Measurements from ENCODE around the gene ARID3A. TPM values are rescaled to one million over a fixed set of nuclear protein-coding genes. Genes with fewer than 3 reads are reported as not detected.

ARID3A gene
- total RNA-seq, 4 donors from 2014 or later = 2.8 to 11.0 (median 4.9) TPM

- H3K27ac ChIP-seq = no peak overlapping the region
- no peaks in the 10 kb centered on the region for H3K9me3 ChIP-seq
- peaks cover 0 to 12% (median 0%) of the 10 kb centered on the region in 3 donors for H3K36me3 ChIP-seq
- H3K4me1 ChIP-seq = peaks cover 0 to 9% (median 3%) of the 10 kb centered on the region in 4 donors
- TF ChIP-seq CTCF (IDR thresholded peaks at IDR 0.05) (no peak), POLR2A (IDR thresholded peaks at IDR 0.05) (no peak)
- no peaks in the 10 kb centered on the region for H3K27me3 ChIP-seq
- H3K4me3 ChIP-seq = no peak overlapping the region
- DNase-seq = no peak
Measured at GRCh38 chr19:960020-960419, 34.2 kb downstream of the ARID3A start.

GRCh38 chr19:960601-960938, 34.7 kb downstream of the ARID3A start:
- no peak for DNase-seq
- Histone ChIP-seq H3K27me3 (no peaks in the 10 kb centered on the region), H3K4me1 (peaks cover 0 to 9% (median 0%) of the 10 kb centered on the region in 4 donors), H3K9me3 (no peaks in the 10 kb centered on the region), H3K4me3 (no peak overlapping the region), H3K27ac (no peak overlapping the region), H3K36me3 (peaks cover 0 to 16% (median 0%) of the 10 kb centered on the region in 3 donors)
- no peak for TF ChIP-seq CTCF (IDR thresholded peaks at IDR 0.05)

- no peak overlapping the region for H3K27ac ChIP-seq
- H3K4me1 ChIP-seq = no peaks in the 10 kb centered on the region
- TF ChIP-seq POLR2A (IDR thresholded peaks at IDR 0.05) = no peak
- no peak for TF ChIP-seq CTCF (IDR thresholded peaks at IDR 0.05)
- H3K36me3 ChIP-seq = peaks cover 0 to 20% (median 0%) of the 10 kb centered on the region in 3 donors
- no peaks in the 10 kb centered on the region for H3K9me3 ChIP-seq
- H3K27me3 ChIP-seq = no peaks in the 10 kb centered on the region
- DNase-seq = peak in 1 of 3 donors; percentile 66
- H3K4me3 ChIP-seq = no peak overlapping the region
Measured at GRCh38 chr19:961866-962620, 36.2 kb downstream of the ARID3A start.

GRCh38 chr19:962683-963400, 37.0 kb downstream of the ARID3A start:
- H3K36me3 ChIP-seq = peaks cover 0 to 23% (median 0%) of the 10 kb centered on the region in 3 donors
- TF ChIP-seq POLR2A (IDR thresholded peaks at IDR 0.05) (no peak), CTCF (IDR thresholded peaks at IDR 0.05) (no peak)
- DNase-seq = no peak

GRCh38 chr19:963486-963951, 37.7 kb downstream of the ARID3A start:
- TF ChIP-seq POLR2A (IDR thresholded peaks at IDR 0.05) = no peak
- no peak for DNase-seq
- no peaks in the 10 kb centered on the region for H3K4me1 ChIP-seq
- H3K27ac ChIP-seq = no peak overlapping the region
- H3K27me3 ChIP-seq = no peaks in the 10 kb centered on the region
- no peaks in the 10 kb centered on the region for H3K9me3 ChIP-seq
- no peak overlapping the region for H3K4me3 ChIP-seq
- H3K36me3 ChIP-seq = peaks cover 0 to 26% (median 0%) of the 10 kb centered on the region in 3 donors

More at GRCh38 chr19:962683-963400, 37.0 kb downstream of the ARID3A start:
- Histone ChIP-seq H3K27me3 (no peaks in the 10 kb centered on the region), H3K4me1 (no peaks in the 10 kb centered on the region), H3K27ac (no peak overlapping the region), H3K9me3 (no peaks in the 10 kb centered on the region), H3K4me3 (no peak overlapping the region)

- H3K4me1 ChIP-seq = no peaks in the 10 kb centered on the region
- no peak overlapping the region for H3K4me3 ChIP-seq
- no peak for TF ChIP-seq POLR2A (IDR thresholded peaks at IDR 0.05)
- H3K36me3 ChIP-seq = peaks cover 0 to 32% (median 0%) of the 10 kb centered on the region in 3 donors
- no peak for DNase-seq
- no peaks in the 10 kb centered on the region for H3K27me3 ChIP-seq
- H3K9me3 ChIP-seq = no peaks in the 10 kb centered on the region
- no peak overlapping the region for H3K27ac ChIP-seq
Measured at GRCh38 chr19:964116-964520, 38.3 kb downstream of the ARID3A start.

All from Peyer's patch (tissue), 4 donors.